ENCODE measurements around the gene EPC2.

The EPC2 gene

DNA sequence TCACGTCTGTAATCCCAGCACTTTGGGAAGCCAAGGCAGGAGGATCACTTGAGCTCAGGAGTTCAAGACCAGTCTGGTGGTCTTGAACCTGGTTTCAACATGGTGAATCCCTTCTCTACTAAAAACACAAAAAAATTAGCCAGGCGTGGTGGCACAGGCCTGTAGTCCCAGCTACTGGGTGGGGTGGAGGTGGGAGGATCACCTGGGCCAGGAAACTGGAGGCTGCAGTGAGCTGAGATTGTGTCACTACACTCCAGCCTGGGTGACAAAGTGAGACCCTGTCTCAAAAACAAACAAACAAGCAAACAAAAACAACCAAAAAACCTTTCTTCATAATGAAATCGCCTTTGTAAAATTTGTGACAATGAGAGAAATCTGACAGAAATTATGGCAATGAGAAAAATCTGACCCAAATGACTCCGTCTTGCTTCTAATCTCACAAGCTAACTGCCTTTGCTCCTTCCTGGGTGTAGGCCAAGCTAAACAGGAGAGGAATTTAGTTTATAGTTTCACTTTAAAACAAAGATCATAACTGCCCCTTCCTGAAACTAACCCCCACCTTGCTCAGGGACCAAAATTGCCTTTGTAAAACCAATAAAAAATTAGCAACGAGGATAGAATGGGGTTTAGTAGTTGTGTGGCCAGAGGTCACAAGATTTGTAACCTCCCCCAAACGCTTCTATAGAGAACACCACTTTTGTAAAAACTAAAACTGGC, 169.8 kb downstream of the EPC2 start:
- no peak for TF ChIP-seq POLR2A (IDR thresholded peaks at IDR 0.05; ENCODE audit: extremely low read depth, insufficient read length)
- TF ChIP-seq, protein P1, sequence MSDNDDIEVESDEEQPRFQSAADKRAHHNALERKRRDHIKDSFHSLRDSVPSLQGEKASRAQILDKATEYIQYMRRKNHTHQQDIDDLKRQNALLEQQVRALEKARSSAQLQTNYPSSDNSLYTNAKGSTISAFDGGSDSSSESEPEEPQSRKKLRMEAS (IDR thresholded peaks at IDR 0.05; ENCODE audit: low read depth, low read length) = no peak
- H3K4me3 ChIP-seq (ENCODE audit: low read depth, low read length) = no peak overlapping the region
- DNase-seq (ENCODE audit: low read depth) = no peak

DNA sequence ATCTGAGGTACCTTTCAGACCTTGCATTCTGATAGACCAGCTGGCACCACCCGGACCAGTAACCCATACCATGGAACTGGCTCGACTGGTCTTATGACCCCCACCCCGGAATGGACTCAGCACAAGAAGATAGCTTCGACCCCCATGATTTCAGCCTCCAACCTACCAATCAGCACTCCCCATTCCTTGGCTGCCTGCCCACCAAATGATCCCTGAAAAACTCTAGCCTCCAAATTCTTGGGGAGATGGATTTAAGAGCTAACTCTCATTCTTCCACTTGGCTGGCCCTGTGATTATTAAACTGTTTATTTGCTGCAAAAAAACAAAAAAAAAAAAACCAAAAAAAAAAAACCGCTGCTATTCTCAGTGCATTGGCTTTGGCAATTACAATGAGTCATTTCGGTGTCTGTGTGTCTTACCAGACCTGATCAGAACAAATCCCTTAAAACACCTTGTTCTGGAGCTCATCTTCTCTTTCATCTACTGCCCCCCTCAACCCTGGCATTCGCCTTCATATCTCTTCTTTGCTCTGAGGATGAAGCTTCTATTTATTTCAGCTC, 170.4 kb downstream of the EPC2 start:
- no peak overlapping the region for H3K4me3 ChIP-seq (ENCODE audit: low read depth, low read length)
- TF ChIP-seq, protein P2, sequence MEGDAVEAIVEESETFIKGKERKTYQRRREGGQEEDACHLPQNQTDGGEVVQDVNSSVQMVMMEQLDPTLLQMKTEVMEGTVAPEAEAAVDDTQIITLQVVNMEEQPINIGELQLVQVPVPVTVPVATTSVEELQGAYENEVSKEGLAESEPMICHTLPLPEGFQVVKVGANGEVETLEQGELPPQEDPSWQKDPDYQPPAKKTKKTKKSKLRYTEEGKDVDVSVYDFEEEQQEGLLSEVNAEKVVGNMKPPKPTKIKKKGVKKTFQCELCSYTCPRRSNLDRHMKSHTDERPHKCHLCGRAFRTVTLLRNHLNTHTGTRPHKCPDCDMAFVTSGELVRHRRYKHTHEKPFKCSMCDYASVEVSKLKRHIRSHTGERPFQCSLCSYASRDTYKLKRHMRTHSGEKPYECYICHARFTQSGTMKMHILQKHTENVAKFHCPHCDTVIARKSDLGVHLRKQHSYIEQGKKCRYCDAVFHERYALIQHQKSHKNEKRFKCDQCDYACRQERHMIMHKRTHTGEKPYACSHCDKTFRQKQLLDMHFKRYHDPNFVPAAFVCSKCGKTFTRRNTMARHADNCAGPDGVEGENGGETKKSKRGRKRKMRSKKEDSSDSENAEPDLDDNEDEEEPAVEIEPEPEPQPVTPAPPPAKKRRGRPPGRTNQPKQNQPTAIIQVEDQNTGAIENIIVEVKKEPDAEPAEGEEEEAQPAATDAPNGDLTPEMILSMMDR (IDR thresholded peaks at IDR 0.05; ENCODE audit: low read depth, low read length) = no peak
- TF ChIP-seq, protein P1 (IDR thresholded peaks at IDR 0.05; ENCODE audit: low read depth, low read length) = no peak
- no peak for TF ChIP-seq POLR2A (IDR thresholded peaks at IDR 0.05; ENCODE audit: extremely low read depth, insufficient read length)
- TF ChIP-seq MYC (IDR thresholded peaks at IDR 0.05; ENCODE audit: low read depth, low read length) = no peak
- DNase-seq (ENCODE audit: low read depth) = no peak

DNA sequence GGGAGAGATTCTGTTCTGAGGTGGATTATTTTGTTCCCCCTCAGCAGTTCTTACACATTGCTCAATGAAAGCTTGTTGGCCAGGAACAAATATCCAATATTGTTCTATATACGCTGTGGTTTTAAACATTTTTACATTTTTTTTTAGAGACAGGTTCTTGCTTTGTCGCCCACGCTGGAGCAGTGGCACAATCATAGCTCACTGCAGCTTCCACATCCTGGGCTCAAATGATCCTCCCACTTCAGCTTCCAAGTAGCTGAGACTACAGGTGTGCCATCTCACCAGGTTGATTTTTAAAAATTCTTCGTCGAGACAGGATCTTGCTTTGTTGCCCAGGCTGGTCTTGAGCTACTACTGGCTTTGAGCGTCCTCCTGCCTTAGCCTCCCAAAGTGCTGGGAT, 171.6 kb downstream of the EPC2 start:
- no peak overlapping the region for H3K4me3 ChIP-seq (ENCODE audit: low read depth, low read length)
- DNase-seq (ENCODE audit: low read depth) = no peak
- TF ChIP-seq, protein P2 (IDR thresholded peaks at IDR 0.05; ENCODE audit: low read depth, low read length) = no peak
- TF ChIP-seq POLR2A (IDR thresholded peaks at IDR 0.05; ENCODE audit: extremely low read depth, insufficient read length) (no peak), MYC (IDR thresholded peaks at IDR 0.05; ENCODE audit: low read depth, low read length) (no peak)
- TF ChIP-seq, protein P1 (IDR thresholded peaks at IDR 0.05; ENCODE audit: low read depth, low read length) = no peak

DNA sequence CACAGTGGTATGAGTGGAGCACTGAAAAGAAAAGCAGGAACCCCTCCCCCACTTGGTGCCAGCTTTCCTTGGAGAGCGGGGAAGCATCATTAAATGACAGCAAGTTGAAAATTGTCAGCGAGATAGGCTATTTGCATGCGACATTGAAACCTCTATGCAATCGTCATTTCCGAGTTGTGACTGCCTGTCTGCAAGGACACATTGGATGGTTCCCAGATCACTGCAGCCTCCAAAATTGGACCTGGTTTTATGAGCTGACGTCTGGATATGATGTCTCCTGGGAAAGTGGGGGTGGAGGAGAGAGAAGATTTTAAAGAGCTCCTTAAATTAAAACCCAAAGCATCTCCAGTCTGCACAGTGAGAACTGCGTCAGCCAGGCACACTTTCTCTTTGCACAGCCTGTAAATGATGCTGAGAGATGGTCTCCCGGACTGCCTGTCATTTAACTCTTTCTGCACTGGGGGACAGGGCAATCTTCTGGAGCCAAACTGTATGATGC, 172.7 kb downstream of the EPC2 start:
- DNase-seq (ENCODE audit: low read depth) = no peak
- H3K4me3 ChIP-seq (ENCODE audit: low read depth, low read length) = no peak overlapping the region
- TF ChIP-seq, protein P1 (IDR thresholded peaks at IDR 0.05; ENCODE audit: low read depth, low read length) = no peak
- TF ChIP-seq POLR2A (IDR thresholded peaks at IDR 0.05; ENCODE audit: extremely low read depth, insufficient read length) (no peak), MYC (IDR thresholded peaks at IDR 0.05; ENCODE audit: low read depth, low read length) (no peak)
- TF ChIP-seq, protein P2 (IDR thresholded peaks at IDR 0.05; ENCODE audit: low read depth, low read length) = no peak

DNA sequence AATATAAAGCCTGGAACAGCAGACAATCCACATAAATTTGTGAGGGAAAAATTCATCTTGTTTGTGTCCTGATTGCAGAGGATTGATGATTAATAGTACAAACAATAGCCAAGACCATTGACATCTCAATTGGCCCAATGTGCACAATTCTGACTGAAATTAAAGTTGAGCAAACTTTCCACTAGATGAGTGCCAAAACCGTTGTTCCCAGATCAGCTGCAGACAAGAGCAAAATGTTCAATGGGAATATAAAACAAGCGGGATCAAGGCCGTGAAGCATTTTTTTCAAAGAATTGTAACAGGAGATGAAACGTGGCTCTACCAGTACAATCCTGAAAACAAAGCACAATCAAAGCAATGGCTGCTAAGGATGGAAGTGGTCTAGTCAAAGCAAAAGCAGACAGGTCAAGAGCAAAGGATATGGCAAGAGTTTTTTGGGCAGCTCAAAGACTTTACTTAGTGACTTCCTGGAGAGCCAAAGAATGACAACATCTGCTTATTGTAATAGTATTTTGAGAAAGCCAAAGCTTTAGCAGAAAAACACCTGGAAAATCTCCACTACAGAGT, 174.6 kb downstream of the EPC2 start:
- DNase-seq (ENCODE audit: low read depth) = no peak
- no peak overlapping the region for H3K4me3 ChIP-seq (ENCODE audit: low read depth, low read length)
- TF ChIP-seq POLR2A (IDR thresholded peaks at IDR 0.05; ENCODE audit: extremely low read depth, insufficient read length) (no peak), MYC (IDR thresholded peaks at IDR 0.05; ENCODE audit: low read depth, low read length) (no peak)
- TF ChIP-seq, protein P1 (IDR thresholded peaks at IDR 0.05; ENCODE audit: low read depth, low read length) = no peak
- TF ChIP-seq, protein P2 (IDR thresholded peaks at IDR 0.05; ENCODE audit: low read depth, low read length) = no peak

DNA sequence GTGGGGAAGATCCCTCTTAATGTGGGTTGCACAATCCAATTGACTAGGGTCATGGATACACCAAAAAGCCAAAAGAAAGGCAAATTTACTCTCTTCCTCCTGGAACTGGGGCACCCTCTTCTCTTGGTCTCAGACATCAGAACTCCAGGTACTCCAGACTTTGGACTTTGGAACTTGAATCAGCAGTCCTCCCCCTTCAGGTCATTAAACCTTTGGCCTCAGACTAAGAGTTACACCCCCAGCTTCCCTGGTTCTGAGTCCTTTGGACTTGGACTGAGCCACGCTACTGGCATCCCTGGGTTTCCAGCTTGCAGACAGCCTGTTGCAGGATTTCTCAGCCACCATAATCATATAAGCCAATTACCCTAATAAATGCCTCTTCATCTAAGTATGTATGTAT, 179.6 kb downstream of the EPC2 start:
- no peak overlapping the region for H3K4me3 ChIP-seq (ENCODE audit: low read depth, low read length)
- DNase-seq (ENCODE audit: low read depth) = no peak
- TF ChIP-seq MYC (IDR thresholded peaks at IDR 0.05; ENCODE audit: low read depth, low read length) = no peak
- TF ChIP-seq, protein P2 (IDR thresholded peaks at IDR 0.05; ENCODE audit: low read depth, low read length) = no peak
- no peak for TF ChIP-seq POLR2A (IDR thresholded peaks at IDR 0.05; ENCODE audit: extremely low read depth, insufficient read length)
- TF ChIP-seq, protein P1 (IDR thresholded peaks at IDR 0.05; ENCODE audit: low read depth, low read length) = no peak
